Fibroblast of skin of abdomen (primary cell): ENCODE data around the gene PNMA6A. TPM values are rescaled to one million over a fixed set of nuclear protein-coding genes. Genes with fewer than 3 reads are reported as not detected.
A peak's percentile ranks its signal among the peaks of the same experiment; 100 is the strongest.
"Not testable (repeated sequence)": the region's sequence is repeated elsewhere in the genome, so short reads cannot be mapped to it uniquely, and the experiment has no call there.

ENCODE experiments used
- DNase-seq: peaks from one replicate; pipeline ENCODE4 v3.0.0-alpha.2; 2013
- polyA plus RNA-seq, 2 experiments: library from polyadenylated mRNA; unstranded; fragments of 120-200 nt; gene quantifications; one replicate each; pipeline ENCODE4 v1.2.1, GENCODE V29; 2013; ENCODE audit not compliant: insufficient read length in 2 of 2

The PNMA6A gene
- polyA plus RNA-seq (2013, experiment 1 of 2; ENCODE audit: insufficient read length), result 3.7 TPM
- polyA plus RNA-seq (2013, experiment 2 of 2; ENCODE audit: insufficient read length), result 3.2 TPM

GRCh38 chrX:153071909-153072583 lies at the start of gene PNMA6A:
Gene PNMA6A, plus strand, starts transcription at chrX:153072454. Its CDS starts 609 bp downstream, at chrX:153073063.
- not testable (repeated sequence) for DNase-seq

DNA sequence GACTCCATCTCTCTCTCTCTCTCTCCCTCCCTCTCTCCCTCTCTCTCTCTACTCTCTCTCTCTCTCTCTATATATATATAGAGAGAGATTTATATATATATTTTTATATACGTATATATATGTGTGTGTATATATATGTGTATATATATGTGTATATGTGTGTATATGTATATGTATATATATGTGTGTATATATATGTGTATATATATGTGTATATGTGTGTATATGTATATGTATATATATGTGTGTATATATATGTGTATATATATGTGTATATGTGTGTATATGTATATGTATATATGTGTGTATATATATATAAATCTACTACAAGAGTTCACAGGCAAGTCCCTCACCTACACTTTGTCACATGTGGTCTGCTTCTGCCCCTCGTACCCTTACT lies 45.8 kb upstream of the PNMA6A start:
- not testable (repeated sequence) for DNase-seq

DNA sequence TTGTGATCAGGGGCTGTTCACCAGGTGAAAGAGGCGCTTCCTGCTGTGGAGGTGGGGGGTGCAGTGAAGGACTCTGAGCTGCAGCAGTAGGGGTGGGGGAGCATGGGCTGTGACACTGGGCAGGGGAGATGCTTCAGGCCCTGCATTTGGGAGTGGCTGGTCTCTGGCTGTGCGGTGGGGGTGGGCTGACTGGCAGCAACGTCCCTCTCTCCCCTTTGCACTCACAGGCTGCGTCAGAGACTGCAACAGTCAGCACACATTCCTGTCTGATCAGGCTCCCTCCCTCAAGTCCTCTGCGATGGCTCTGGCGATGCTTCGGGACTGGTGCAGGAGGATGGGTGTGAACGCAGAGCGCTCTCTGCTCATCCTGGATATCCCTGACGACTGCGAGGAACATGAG lies 43.8 kb upstream of the PNMA6A start:
- DNase-seq, result not testable (repeated sequence)

DNA sequence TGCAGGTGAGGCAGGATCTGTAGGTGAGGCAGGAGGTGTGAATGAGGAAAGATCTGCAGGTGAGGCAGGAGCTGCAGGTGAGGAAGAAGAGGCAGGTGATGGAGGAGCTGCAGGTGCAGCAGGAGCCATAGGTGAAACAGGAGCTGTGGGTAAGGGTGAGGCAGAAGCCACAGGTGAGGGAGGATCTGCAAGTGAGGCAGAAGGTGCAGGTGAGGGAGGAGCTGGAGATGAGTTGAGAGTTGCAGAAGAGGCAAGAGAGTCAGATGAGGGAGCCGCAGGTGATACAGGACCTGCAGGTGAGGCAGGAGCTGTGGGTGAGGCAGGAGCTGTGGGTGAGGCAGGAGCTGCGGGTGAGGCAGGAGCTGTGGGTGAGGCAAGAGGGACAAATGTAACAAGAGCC lies 43.1 kb upstream of the PNMA6A start:
- DNase-seq, result no peak

GRCh38 chrX:153029875-153030274 lies 42.4 kb upstream of the PNMA6A start:
- DNase-seq, result no peak

GRCh38 chrX:153030801-153031200 lies 41.5 kb upstream of the PNMA6A start:
- no peak for DNase-seq

GRCh38 chrX:153032397-153033118 lies 39.7 kb upstream of the PNMA6A start:
- DNase-seq, result peak; percentile 54

DNA sequence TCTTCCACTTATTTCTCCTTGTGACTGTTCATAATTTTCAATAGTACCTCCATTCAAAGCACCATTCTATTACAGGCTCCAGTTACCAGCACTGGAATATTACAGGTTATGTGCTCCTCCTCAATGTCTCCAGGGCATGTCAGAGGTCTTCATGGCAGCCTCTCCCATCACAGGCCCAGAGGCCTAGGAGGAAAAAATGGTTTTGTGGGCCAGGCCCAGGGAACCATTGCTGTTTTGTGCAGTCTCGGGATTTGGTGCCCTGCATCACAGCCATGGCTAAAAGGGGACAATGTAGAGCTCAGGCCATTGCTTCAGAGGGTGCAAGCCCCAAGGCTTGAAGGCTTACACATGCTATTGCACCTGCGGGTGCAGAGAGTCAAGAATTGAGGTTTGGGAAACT lies 23.2 kb upstream of the PNMA6A start:
- no peak for DNase-seq

DNA sequence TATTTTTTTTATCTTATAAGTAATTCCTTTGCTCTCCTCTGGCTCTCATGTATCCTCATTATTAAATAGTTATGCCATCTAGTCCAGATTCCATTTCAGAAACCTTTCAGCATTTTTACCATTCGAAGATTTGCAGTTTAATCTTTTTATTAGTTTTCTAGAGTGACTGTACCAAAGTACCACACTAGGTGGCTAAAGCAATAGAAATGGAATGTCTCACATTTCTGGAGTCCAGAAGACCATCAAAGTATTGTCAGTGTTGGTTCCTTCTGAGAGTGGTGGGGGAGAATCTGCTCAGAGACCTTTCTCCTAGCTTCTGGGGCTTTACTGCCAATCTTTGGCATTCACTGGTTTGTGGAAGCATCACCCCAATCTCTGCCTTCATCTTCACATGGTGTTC lies 19.7 kb upstream of the PNMA6A start:
- no peak for DNase-seq

GRCh38 chrX:153055871-153056749 lies 16.1 kb upstream of the PNMA6A start, which contains the start of gene PNMA3:
Gene PNMA3, plus strand, starts transcription at chrX:153056470. Its CDS starts 586 bp downstream, at chrX:153057056.
- no peak for DNase-seq

DNA sequence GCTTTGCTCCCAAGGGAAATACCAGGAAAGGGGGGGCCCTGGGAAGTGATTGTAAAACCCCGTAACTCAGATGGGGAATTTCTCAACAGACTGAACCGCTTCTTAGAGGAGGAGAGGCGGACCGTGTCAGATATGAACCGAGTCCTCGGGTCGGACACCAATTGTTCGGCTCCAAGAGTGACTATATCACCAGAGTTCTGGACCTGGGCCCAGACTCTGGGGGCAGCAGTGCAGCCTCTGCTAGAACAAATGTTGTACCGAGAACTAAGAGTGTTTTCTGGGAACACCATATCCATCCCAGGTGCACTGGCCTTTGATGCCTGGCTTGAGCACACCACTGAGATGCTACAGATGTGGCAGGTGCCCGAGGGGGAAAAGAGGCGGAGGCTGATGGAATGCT lies 15.0 kb upstream of the PNMA6A start:
- no peak for DNase-seq

GRCh38 chrX:153059191-153060094 lies 12.8 kb upstream of the PNMA6A start:
- DNase-seq, result no peak

GRCh38 chrX:153060095-153060445 lies 12.2 kb upstream of the PNMA6A start:
- no peak for DNase-seq

DNA sequence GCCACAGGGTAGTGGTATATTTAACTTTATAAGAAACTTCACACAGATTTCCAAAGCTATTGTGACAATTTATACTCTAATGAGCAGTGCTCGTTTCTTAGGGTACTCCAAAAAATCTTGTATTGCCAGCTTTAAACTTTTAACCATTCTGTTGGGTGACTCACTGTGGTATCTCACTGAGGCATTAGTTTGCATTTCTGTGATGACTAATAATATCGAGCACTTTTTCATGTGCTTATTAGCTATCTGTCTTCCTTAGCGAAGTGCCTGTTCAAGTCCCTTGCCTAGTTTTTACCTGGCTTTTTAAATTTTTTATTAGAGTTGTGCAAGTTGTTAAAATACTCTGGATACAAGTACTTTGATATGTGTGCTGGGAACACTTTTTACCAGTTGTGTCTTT lies 10.5 kb upstream of the PNMA6A start:
- peak; percentile 48 for DNase-seq

DNA sequence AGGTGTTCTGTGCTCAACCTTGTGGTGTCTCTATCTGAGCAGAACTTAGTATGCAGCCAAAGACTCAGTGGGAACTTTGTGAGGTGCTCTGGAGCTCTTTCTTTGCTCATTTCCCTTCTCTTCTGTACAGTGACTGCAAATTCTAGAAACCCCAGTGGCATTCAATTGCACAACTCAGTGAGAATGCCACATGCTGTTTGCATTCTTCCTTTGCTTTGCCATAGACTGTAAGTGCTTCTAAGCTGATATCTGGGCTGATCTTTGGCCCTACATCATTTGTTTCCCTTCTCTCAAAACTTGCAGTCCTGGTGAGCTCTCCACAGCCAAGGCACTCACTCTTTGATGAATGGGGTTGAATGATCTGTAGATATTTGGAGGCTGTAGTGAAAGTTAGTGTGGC lies 8.9 kb upstream of the PNMA6A start:
- peak; percentile 6 for DNase-seq

DNA sequence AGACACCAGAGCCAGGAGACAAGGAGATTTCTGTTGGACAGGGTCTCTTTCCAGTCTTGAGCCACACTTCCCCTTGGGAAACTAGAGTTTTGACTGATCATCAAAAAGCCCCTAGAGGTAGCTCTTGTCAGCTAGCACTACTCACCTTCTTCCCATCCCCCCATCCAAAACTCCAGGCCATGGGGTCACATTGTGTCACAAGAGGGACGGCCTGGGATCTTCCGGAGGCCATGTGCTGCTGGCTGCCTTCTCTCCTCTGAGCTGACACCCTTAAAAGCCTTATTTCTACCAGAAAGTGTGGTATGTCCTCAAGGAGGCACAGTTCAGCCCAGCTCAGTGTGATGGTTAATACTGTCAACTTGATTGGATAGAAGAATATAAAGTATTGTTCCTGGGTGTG lies 8.2 kb upstream of the PNMA6A start:
- DNase-seq, result no peak

- no peak for DNase-seq
Observed at GRCh38 chrX:153065389-153065788, 6.9 kb upstream of the PNMA6A start.

- not testable (repeated sequence) for DNase-seq
Observed at GRCh38 chrX:153066402-153066801, 5.9 kb upstream of the PNMA6A start.

GRCh38 chrX:153073331-153073730 lies 1.1 kb downstream of the PNMA6A start:
- DNase-seq, result not testable (repeated sequence)

- DNase-seq, result no peak
Observed at GRCh38 chrX:153074262-153074899, 2.1 kb downstream of the PNMA6A start.

GRCh38 chrX:153074935-153075334 lies 2.7 kb downstream of the PNMA6A start:
- no peak for DNase-seq
